ENCODE measurements around the gene SRCIN1.

SRCIN1 gene

GRCh38 chr17:38572669-38573365 is 32.9 kb downstream of the SRCIN1 start:
- H3K4me3 ChIP-seq (ENCODE audit: low read depth, low read length), result no peak overlapping the region
- TF ChIP-seq, protein P1, sequence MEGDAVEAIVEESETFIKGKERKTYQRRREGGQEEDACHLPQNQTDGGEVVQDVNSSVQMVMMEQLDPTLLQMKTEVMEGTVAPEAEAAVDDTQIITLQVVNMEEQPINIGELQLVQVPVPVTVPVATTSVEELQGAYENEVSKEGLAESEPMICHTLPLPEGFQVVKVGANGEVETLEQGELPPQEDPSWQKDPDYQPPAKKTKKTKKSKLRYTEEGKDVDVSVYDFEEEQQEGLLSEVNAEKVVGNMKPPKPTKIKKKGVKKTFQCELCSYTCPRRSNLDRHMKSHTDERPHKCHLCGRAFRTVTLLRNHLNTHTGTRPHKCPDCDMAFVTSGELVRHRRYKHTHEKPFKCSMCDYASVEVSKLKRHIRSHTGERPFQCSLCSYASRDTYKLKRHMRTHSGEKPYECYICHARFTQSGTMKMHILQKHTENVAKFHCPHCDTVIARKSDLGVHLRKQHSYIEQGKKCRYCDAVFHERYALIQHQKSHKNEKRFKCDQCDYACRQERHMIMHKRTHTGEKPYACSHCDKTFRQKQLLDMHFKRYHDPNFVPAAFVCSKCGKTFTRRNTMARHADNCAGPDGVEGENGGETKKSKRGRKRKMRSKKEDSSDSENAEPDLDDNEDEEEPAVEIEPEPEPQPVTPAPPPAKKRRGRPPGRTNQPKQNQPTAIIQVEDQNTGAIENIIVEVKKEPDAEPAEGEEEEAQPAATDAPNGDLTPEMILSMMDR (conservative IDR thresholded peaks at IDR 0.05; ENCODE audit: low read depth, low read length), result no peak
- DNase-seq (ENCODE audit: low read depth), result no peak

- H3K4me3 ChIP-seq (ENCODE audit: low read depth, low read length), result no peak overlapping the region
- TF ChIP-seq, protein P1 (conservative IDR thresholded peaks at IDR 0.05; ENCODE audit: low read depth, low read length), result no peak
- DNase-seq (ENCODE audit: low read depth), result no peak
Observed at GRCh38 chr17:38571833-38572668, 33.7 kb downstream of the SRCIN1 start.

GRCh38 chr17:38569701-38570512 is 35.8 kb downstream of the SRCIN1 start:
- TF ChIP-seq, protein P1 (conservative IDR thresholded peaks at IDR 0.05; ENCODE audit: low read depth, low read length), result no peak
- no peak for DNase-seq (ENCODE audit: low read depth)
- no peak overlapping the region for H3K4me3 ChIP-seq (ENCODE audit: low read depth, low read length)

DNA sequence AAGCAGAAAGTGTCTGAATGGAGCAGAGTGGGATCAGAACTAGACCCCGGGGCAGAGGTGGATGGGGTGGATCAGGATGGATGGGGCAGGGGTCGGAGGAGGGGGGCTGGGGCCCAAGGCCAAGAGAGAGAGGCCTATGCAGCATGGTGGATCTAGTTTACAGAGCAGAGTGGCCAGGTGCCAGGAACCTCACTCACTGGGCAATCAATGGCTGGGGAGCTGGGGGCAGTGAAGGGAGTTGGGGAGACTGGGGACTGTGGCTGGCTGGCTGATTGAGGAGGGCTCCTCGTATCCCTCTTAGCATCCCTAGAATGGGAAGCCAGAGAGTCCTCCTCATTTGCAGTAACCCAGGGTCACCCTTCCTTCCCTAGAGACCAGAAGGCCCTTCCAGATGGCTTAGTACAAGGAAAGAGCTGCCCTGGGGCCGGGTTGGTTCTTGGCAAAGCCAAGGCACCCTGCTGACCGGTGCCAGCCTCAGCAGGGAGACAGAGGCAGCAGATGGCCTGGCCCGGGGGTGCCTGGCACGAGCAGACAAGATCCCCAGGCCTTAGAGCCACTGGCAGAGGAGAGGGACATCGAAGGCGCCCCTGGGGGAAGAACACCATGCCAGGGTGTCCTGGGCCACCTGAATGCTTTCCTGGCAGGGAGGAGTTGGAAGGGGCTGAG is 36.8 kb downstream of the SRCIN1 start:
- TF ChIP-seq, protein P1 (conservative IDR thresholded peaks at IDR 0.05; ENCODE audit: low read depth, low read length), result no peak
- no peak for DNase-seq (ENCODE audit: low read depth)
- H3K4me3 ChIP-seq (ENCODE audit: low read depth, low read length), result no peak overlapping the region

GRCh38 chr17:38568274-38568673 is 37.5 kb downstream of the SRCIN1 start:
- no peak for DNase-seq (ENCODE audit: low read depth)
- TF ChIP-seq, protein P1 (conservative IDR thresholded peaks at IDR 0.05; ENCODE audit: low read depth, low read length), result no peak
- no peak overlapping the region for H3K4me3 ChIP-seq (ENCODE audit: low read depth, low read length)

DNA sequence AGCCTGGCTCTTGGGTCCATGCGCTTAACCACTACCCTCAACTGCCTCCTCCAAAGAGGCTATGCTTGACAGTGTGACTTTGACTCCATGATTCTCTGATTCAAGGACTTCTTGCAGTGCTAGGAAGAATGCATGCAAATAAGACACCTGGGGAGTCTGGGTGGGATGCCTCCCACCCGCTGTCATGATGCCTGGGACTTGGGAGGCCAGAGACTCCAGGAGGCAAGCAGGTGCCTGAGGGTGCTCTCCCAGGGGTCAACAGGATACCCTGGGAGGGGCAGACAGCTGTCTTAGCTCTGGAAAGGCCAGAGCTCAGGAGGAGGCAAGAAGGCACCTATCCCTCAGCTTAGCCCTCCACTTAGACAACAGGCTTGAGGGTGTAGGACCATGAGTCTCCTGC is 38.4 kb downstream of the SRCIN1 start:
- no peak for DNase-seq (ENCODE audit: low read depth)
- TF ChIP-seq, protein P1 (conservative IDR thresholded peaks at IDR 0.05; ENCODE audit: low read depth, low read length), result no peak
- H3K4me3 ChIP-seq (ENCODE audit: low read depth, low read length), result no peak overlapping the region

All from choroid plexus epithelial cell (primary cell).